BJ (cell line): Measurements from ENCODE around the gene CD82. TPM values are rescaled to one million over a fixed set of nuclear protein-coding genes. Genes with fewer than 3 reads are reported as not detected.
A peak's percentile ranks its signal among the peaks of the same experiment; 100 is the strongest.

ENCODE experiments used
- CTCF ChIA-PET: fragments of 350-600 bp; formaldehyde crosslinking; extraction: SDS; loops from one replicate; lab custom pipeline; 2021; ENCODE audit warnings: antibody characterized with exemption, inconsistent platforms; lab: Yijun Ruan, JAX
- POLR2A ChIA-PET: fragments of 300-600 bp; sonication (Branson Sonifier 250); formaldehyde crosslinking; extraction: SDS; loops from one replicate; lab custom pipeline; 2021; ENCODE audit warnings: antibody characterized with exemption; lab: Charles Lee
- DNase-seq: peaks from one replicate; pipeline ENCODE4 v3.0.0-alpha.2; 2011; ENCODE audit warnings: low read depth
- H3K27me3 ChIP-seq: 2 replicates; pipeline ENCODE4 v1.6.0; 2011; ENCODE audit warnings: low read length; ENCODE audit not compliant: control insufficient read depth, insufficient read depth
- H3K36me3 ChIP-seq: 2 replicates; pipeline ENCODE4 v1.5.1; 2011; ENCODE audit warnings: low read length; ENCODE audit not compliant: control insufficient read depth, insufficient read depth
- H3K4me3 ChIP-seq: 2 replicates; pipeline ENCODE4 v1.5.1; 2011; ENCODE audit warnings: low read depth, mild to moderate bottlenecking, control low read depth, low read length
- CTCF ChIP-seq: IDR thresholded peaks from 2 replicates; pipeline ENCODE4 v1.5.1; 2011; ENCODE audit warnings: low read depth, mild to moderate bottlenecking, control low read depth, inconsistent platforms, low read length, moderate library complexity; ENCODE audit not compliant: insufficient read depth
- polyA plus RNA-seq: library from polyadenylated mRNA; depleted of rRNA; stranded (reverse); fragments of >200 nt; gene quantifications from 2 replicates; pipeline ENCODE4 v1.2.3, GENCODE V29; 2011

The CD82 gene
- polyA plus RNA-seq, 1 experiment: 28.1 TPM

GRCh38 chr11:44572884-44573283 lies 7.4 kb downstream of the CD82 start:
- H3K27me3 ChIP-seq: no peaks in the 10 kb centered on the region
- no peaks in the 10 kb centered on the region for H3K36me3 ChIP-seq
- ChIA-PET POLR2A (no interaction called here), CTCF (interaction anchor here (1.0 kb wide), 1 partner anchor 42 kb away, joined by 4 read pairs; no protein-coding TSS in a partner anchor)
- no peak overlapping the region for H3K4me3 ChIP-seq
- TF ChIP-seq CTCF: no peak
- DNase-seq: no peak

- no peak for TF ChIP-seq CTCF
- ChIA-PET POLR2A (no interaction called here), CTCF (interaction anchor here (1.1 kb wide), 1 partner anchor 44 kb away, joined by 6 read pairs; no protein-coding TSS in a partner anchor)
- no peaks in the 10 kb centered on the region for H3K36me3 ChIP-seq
- H3K27me3 ChIP-seq: no peaks in the 10 kb centered on the region
- DNase-seq: no peak
- H3K4me3 ChIP-seq: no peak overlapping the region
Observed at GRCh38 chr11:44573333-44573732, 7.9 kb downstream of the CD82 start.

- POLR2A ChIA-PET: no interaction called here
- DNase-seq: peak; percentile 82
- CTCF ChIA-PET: interaction anchor here (1.0 to 1.8 kb wide), 4 partner anchors 9 to 28 kb away, joined by 3 to 6 read pairs (median 4); no protein-coding TSS in a partner anchor
- Histone ChIP-seq H3K27me3 (no peaks in the 10 kb centered on the region), H3K4me3 (no peak overlapping the region), H3K36me3 (no peaks in the 10 kb centered on the region)
- no peak for TF ChIP-seq CTCF
Observed at GRCh38 chr11:44574610-44575287, 9.3 kb downstream of the CD82 start.

GRCh38 chr11:44575288-44575672 lies 9.8 kb downstream of the CD82 start:
- H3K4me3 ChIP-seq: no peak overlapping the region
- no peaks in the 10 kb centered on the region for H3K36me3 ChIP-seq
- POLR2A ChIA-PET: no interaction called here
- CTCF ChIA-PET: interaction anchor here (1.0 to 1.8 kb wide), 3 partner anchors 8 to 28 kb away, joined by 3 to 6 read pairs (median 4); no protein-coding TSS in a partner anchor
- no peaks in the 10 kb centered on the region for H3K27me3 ChIP-seq
- no peak for TF ChIP-seq CTCF
- peak; percentile 35 for DNase-seq

GRCh38 chr11:44575962-44576361 lies 10.5 kb downstream of the CD82 start:
- TF ChIP-seq CTCF: no peak
- ChIA-PET POLR2A (no interaction called here), CTCF (interaction anchor here (0.6 to 1.8 kb wide), 2 partner anchors 8 to 32 kb away, joined by 3 to 6 read pairs; no protein-coding TSS in a partner anchor)
- Histone ChIP-seq H3K4me3 (no peak overlapping the region), H3K27me3 (no peaks in the 10 kb centered on the region), H3K36me3 (no peaks in the 10 kb centered on the region)
- no peak for DNase-seq
